Loucy (cell line): ENCODE measurements around the gene GORASP1.

Experiments
- H2AFZ ChIP-seq: fragments of 200-600 bp; sonication (generic); 2 replicates; pipeline ENCODE4 v1.6.0; 2016; ENCODE audit warnings: antibody characterized with exemption, mild to moderate bottlenecking, low read length, moderate library complexity
- H3F3A ChIP-seq: fragments of 200-600 bp; 2 replicates; pipeline ENCODE4 v1.6.0; 2016; ENCODE audit warnings: antibody characterized with exemption, low read depth, mild to moderate bottlenecking
- H3K27me3 ChIP-seq: fragments of 200-600 bp; sonication (generic); 2 replicates; pipeline ENCODE4 v1.6.1; 2014; ENCODE audit warnings: low read length, mild to moderate bottlenecking; ENCODE audit not compliant: insufficient read depth, poor library complexity, severe bottlenecking
- H3K36me3 ChIP-seq: fragments of 200-600 bp; sonication (generic); 2 replicates; pipeline ENCODE4 v1.6.1; 2016; ENCODE audit warnings: low read length; ENCODE audit not compliant: insufficient read depth
- H3K4me1 ChIP-seq: fragments of 200-600 bp; sonication (generic); 2 replicates; pipeline ENCODE4 v1.5.1; 2014; ENCODE audit warnings: low read length, mild to moderate bottlenecking; ENCODE audit not compliant: insufficient read depth, poor library complexity, severe bottlenecking
- H3K4me2 ChIP-seq: fragments of 200-600 bp; sonication (generic); 2 replicates; pipeline ENCODE4 v1.6.0; 2014; ENCODE audit warnings: antibody characterized with exemption, low read length, low read depth, mild to moderate bottlenecking; ENCODE audit not compliant: poor library complexity, severe bottlenecking
- H3K4me3 ChIP-seq: fragments of 200-600 bp; sonication (generic); 2 replicates; pipeline ENCODE4 v1.5.1; 2014; ENCODE audit warnings: low read length, mild to moderate bottlenecking, mixed read lengths; ENCODE audit not compliant: poor library complexity, severe bottlenecking
- H3K79me2 ChIP-seq: fragments of 200-600 bp; sonication (generic); 2 replicates; pipeline ENCODE4 v1.6.1; 2014; ENCODE audit warnings: low read length; ENCODE audit not compliant: insufficient read depth
- H3K9ac ChIP-seq: fragments of 200-600 bp; sonication (generic); 2 replicates; pipeline ENCODE4 v1.6.0; 2014; ENCODE audit warnings: mild to moderate bottlenecking, low read depth, low read length, moderate library complexity; ENCODE audit not compliant: poor library complexity, severe bottlenecking
- H3K9me2 ChIP-seq: fragments of 200-600 bp; sonication (generic); replicated peaks from 2 replicates; pipeline ENCODE4 v1.6.1; 2016; ENCODE audit warnings: low read depth, low read length, mixed read lengths
- H3K9me3 ChIP-seq: fragments of 200-600 bp; sonication (generic); 2 replicates; pipeline ENCODE4 v1.6.1; 2014; ENCODE audit warnings: mild to moderate bottlenecking, antibody characterized with exemption, low read length, low read depth; ENCODE audit not compliant: insufficient read depth
- H4K20me1 ChIP-seq: fragments of 200-600 bp; sonication (generic); 2 replicates; pipeline ENCODE4 v1.6.0; 2014; ENCODE audit warnings: antibody characterized with exemption, low read length, mild to moderate bottlenecking; ENCODE audit not compliant: insufficient read depth, poor library complexity, severe bottlenecking
- CTCF ChIP-seq: fragments of 200-600 bp; sonication (generic); conservative IDR thresholded peaks from 2 replicates; pipeline ENCODE4 v1.5.1; 2014; ENCODE audit warnings: mild to moderate bottlenecking, antibody characterized with exemption, low read length
- EZH2phosphoT487 ChIP-seq: fragments of 200-600 bp; IDR thresholded peaks from 2 replicates; pipeline ENCODE4 v1.6.1; 2018; ENCODE audit warnings: antibody characterized with exemption, mild to moderate bottlenecking, moderate library complexity, borderline replicate concordance

GORASP1 gene

GRCh38 chr3:39115870-39116269 lies 8.4 kb upstream of the GORASP1 start:
- no peaks in the 10 kb centered on the region for H3K27me3 ChIP-seq
- H3K4me2 ChIP-seq = no peak overlapping the region
- TF ChIP-seq CTCF (no peak), EZH2phosphoT487 (no peak)
- no peaks in the 10 kb centered on the region for H3K9me2 ChIP-seq
- H2AFZ ChIP-seq = no peak overlapping the region
- H3K4me3 ChIP-seq = no peak overlapping the region
- H3K9ac ChIP-seq = no peak overlapping the region
- H3K36me3 ChIP-seq = no peaks in the 10 kb centered on the region
- no peaks in the 10 kb centered on the region for H3K79me2 ChIP-seq
- H3K4me1 ChIP-seq = no peaks in the 10 kb centered on the region
- H4K20me1 ChIP-seq = no peaks in the 10 kb centered on the region
- no peaks in the 10 kb centered on the region for H3F3A ChIP-seq
- no peaks in the 10 kb centered on the region for H3K9me3 ChIP-seq

- Histone ChIP-seq H3K4me1 (no peaks in the 10 kb centered on the region), H2AFZ (no peak overlapping the region), H4K20me1 (no peaks in the 10 kb centered on the region), H3F3A (no peaks in the 10 kb centered on the region), H3K36me3 (no peaks in the 10 kb centered on the region), H3K79me2 (no peaks in the 10 kb centered on the region), H3K9me2 (no peaks in the 10 kb centered on the region), H3K4me2 (no peak overlapping the region), H3K9ac (no peak overlapping the region), H3K27me3 (no peaks in the 10 kb centered on the region), H3K4me3 (no peak overlapping the region), H3K9me3 (no peaks in the 10 kb centered on the region)
- TF ChIP-seq EZH2phosphoT487 (no peak), CTCF (no peak)
Measured at GRCh38 chr3:39114456-39114855, 7.0 kb upstream of the GORASP1 start.

- TF ChIP-seq CTCF = no peak
- no peak for TF ChIP-seq EZH2phosphoT487
- H3K79me2 ChIP-seq = no peaks in the 10 kb centered on the region
- no peaks in the 10 kb centered on the region for H3K27me3 ChIP-seq
Measured at GRCh38 chr3:39113291-39113690, 5.9 kb upstream of the GORASP1 start.

More at GRCh38 chr3:39113291-39113690, 5.9 kb upstream of the GORASP1 start:
- Histone ChIP-seq H3K9ac (no peak overlapping the region), H3K9me2 (no peaks in the 10 kb centered on the region), H3K4me3 (no peak overlapping the region), H3F3A (no peaks in the 10 kb centered on the region), H3K4me1 (peaks cover 2% of the 10 kb centered on the region), H3K9me3 (no peaks in the 10 kb centered on the region), H4K20me1 (no peaks in the 10 kb centered on the region), H2AFZ (no peak overlapping the region), H3K4me2 (no peak overlapping the region), H3K36me3 (no peaks in the 10 kb centered on the region)
